HG02623 (cell line): ENCODE results near the gene OGDH.
"Not testable (repeated sequence)": the region's sequence is repeated elsewhere in the genome, so short reads cannot be mapped to it uniquely, and the experiment has no call there.

Experiments
- ATAC-seq: cut with Tn5 transposase; IDR thresholded peaks from one replicate; pipeline ENCODE4 v1.9.1; 2021; ENCODE audit warnings: moderate library complexity; ENCODE audit not compliant: unreplicated experiment

OGDH gene

DNA sequence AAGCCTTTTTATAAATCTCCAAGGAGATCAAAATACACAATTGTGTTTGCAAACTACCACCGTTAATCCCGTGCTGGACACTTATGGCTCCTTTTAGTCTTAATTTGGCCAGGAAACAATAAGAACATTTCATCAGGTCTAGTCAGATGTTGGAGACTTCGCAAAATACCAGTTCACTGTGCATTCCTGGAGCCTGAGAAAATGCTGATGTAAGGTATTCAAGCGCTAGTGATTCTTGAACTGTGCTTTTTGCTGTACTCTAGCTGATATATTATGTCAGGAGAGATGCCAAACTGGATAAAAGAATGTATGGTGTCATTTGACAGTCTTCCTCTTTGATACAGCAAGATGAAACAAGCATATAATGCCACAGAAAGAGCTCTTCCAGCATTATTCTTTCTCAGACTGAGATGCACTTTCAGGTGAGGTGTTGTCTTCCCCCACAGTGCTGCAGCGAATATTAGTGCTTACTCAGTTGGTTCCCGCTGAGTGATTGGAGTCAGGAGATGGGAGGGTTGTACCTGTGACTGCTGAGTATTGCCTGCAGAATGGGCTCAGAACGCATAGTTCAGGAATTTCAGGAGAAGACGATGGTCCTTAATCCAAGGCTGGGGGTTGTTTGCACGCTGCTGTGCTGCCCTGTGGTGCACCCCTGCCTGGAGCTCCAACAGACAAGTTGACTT lies 59.2 kb downstream of the OGDH start:
- no peak for ATAC-seq

GRCh38 chr7:44666566-44666965 lies 60.1 kb downstream of the OGDH start:
- no peak for ATAC-seq

- no peak for ATAC-seq
Measured at GRCh38 chr7:44667190-44667589, 60.8 kb downstream of the OGDH start.

GRCh38 chr7:44671069-44671468 lies 64.6 kb downstream of the OGDH start:
- ATAC-seq, result no peak

GRCh38 chr7:44673324-44673723 lies 66.9 kb downstream of the OGDH start:
- ATAC-seq, result no peak

GRCh38 chr7:44673771-44674170 lies 67.3 kb downstream of the OGDH start:
- no peak for ATAC-seq

DNA sequence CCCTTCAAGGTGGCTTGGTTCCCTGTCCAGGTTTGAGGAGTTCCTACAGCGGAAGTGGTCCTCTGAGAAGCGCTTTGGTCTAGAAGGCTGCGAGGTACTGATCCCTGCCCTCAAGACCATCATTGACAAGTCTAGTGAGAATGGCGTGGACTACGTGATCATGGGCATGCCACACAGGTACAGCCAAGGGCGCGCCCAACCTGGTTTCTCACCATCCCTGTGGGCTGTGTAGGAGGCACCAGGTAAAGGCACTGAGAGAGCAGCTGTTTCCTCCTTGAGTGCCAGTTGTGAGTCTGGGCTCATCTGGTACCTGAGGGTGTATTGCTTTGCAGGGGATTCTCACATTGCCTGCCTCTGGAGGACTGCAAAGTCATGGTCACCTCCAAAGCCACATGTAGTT lies 68.0 kb downstream of the OGDH start:
- no peak for ATAC-seq

GRCh38 chr7:44676776-44677175 lies 70.3 kb downstream of the OGDH start:
- ATAC-seq, result no peak

DNA sequence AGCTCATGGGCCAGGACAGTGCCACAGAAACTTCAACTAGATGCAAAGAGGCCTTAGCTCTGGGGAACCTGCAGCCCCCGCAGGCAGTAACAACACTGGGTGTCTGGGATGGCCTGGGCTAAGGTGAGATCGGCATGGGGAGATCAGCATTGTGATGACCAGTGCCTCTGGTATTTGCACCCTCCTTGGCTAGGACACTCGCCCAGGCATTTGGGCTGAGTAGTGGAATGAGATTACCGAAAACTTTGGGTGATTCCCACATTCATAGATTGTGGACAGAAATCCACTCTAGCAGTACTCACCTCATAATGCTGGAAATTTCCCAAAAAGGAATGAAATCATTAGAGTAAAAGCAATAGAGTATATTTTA lies 71.7 kb downstream of the OGDH start:
- ATAC-seq, result no peak

DNA sequence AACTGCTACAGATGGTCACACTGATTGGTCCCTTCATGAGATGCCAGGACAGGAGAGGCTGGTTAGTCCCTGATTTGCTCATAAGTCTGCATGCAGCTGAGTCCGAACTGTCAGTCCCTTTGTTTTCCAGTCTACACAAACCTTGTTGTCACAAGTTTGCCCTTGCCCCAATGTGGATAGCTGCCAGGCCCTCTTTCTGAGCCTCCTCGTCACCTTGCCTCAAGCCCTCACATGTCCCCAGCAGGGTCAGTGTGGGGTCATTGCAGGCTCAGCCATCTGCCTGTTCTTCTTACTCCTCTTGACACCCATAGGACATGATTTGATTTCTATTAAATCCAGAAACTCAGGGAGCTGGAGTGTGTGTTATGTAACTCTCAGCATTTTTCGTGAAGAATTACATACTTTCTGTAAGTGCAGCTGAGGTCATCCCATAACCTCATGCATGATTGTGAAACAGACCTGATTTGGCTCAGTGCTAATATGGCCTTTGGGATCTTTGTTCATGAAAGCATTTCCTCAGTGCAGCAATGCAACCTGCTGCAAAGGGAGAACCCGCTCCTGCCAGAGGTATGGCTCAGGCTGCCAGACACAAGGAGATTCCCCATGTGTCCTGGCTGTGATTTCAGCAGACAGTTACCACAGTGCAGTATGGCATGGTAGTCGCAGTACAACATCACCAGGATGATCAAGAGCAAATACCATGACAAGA lies 72.2 kb downstream of the OGDH start:
- ATAC-seq, result no peak

DNA sequence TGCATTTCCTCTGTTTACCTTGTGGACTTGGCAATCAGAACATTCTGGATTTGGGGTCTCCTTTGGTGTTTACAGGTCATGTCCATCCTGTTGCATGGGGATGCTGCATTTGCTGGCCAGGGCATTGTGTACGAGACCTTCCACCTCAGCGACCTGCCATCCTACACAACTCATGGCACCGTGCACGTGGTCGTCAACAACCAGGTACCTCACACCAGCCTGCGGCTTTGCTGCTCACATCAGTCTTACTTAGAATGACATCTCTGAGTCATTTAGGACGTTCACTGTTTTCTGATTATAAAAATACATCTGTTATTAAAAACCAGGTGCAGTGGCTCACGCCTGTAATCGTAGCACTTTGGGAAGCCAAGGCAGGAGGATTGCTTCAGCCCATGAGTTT lies 75.2 kb downstream of the OGDH start:
- no peak for ATAC-seq

- ATAC-seq, result no peak
Measured at GRCh38 chr7:44685723-44686122, 79.3 kb downstream of the OGDH start.

- ATAC-seq, result no peak
Measured at GRCh38 chr7:44689427-44689826, 83.0 kb downstream of the OGDH start.

- no peak for ATAC-seq
Measured at GRCh38 chr7:44693641-44694313, 87.3 kb downstream of the OGDH start.

DNA sequence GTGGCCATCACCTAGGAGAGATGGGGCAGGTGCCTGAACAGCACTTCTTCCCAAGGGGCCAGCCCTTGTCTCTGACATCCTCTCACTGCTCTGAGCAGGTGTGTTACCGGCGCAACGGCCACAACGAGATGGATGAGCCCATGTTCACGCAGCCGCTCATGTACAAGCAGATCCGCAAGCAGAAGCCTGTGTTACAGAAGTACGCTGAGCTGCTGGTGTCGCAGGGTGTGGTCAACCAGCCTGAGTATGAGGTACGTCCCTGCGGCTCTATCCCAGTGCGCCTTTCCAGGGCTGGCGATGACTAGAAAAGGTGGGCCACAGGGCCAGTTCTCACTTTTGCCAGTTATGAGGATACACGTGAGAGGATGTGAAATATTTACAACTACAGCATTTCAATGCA lies 87.9 kb downstream of the OGDH start:
- ATAC-seq, result no peak

- no peak for ATAC-seq
Measured at GRCh38 chr7:44694766-44695165, 88.3 kb downstream of the OGDH start.

GRCh38 chr7:44695756-44696155 lies 89.3 kb downstream of the OGDH start:
- ATAC-seq, result no peak

- ATAC-seq, result no peak
Measured at GRCh38 chr7:44696728-44697127, 90.3 kb downstream of the OGDH start.

GRCh38 chr7:44697136-44698045 lies 91.0 kb downstream of the OGDH start:
- no peak for ATAC-seq

DNA sequence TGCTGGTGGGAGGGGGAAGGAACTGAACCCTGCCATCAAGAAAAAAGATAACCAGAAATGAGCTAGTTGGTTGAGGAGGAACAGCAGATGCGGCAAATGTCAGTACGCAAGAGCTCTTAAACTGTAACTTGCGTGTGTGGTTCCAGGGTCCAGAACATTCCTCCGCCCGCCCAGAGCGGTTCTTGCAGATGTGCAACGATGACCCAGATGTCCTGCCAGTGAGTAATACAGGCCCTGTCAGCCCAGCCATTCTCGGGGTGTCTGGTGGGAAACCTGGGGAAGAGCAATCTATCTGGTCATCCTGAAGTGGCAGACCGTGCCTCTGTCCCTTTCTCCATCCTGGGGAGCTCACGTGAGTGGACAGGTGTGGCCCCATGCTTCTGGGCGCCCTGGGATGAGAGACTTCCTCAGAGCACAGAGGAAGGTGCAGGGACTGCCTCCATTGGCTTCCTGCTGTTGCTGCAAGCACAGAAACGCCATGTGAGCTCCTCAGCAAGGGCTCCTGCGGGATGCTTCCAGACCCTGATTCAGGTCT lies 91.7 kb downstream of the OGDH start:
- no peak for ATAC-seq

DNA sequence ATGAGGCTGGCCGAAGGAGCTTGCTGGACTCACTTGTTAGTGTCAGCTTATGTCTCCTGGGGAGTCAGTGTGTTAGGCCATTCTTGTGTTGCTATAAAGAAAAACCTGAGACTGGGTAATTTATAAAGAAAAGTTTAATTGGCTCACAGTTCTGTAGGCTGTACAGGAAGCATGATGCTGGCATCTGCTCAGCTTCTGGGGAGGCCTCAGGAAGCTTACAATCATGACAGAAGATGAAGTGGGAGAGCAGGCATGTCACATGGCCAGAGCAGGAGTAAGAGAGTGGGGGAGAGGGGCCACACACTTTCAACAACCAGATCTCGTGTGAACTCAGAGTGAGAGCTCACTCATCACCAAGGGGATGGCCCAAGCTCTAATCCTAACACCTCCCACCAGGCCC lies 93.2 kb downstream of the OGDH start:
- ATAC-seq, result not testable (repeated sequence)
